ENCODE results near the gene WIPF2. TPM values are rescaled to one million over a fixed set of nuclear protein-coding genes. Genes with fewer than 3 reads are reported as not detected.
A peak's percentile ranks its signal among the peaks of the same experiment; 100 is the strongest.

WIPF2 gene
- total and polyA plus RNA-seq, 2 donors (not counting 3 experiments of a cell fraction or from before 2014, with no cell fraction given) = 8.4 to 30.4 TPM

- H3K27me3 ChIP-seq (ENCODE audit: control insufficient read depth in 2 of 2, insufficient read depth in 2 of 2, low read length in 2 of 2) = no peaks in the 10 kb centered on the region
- peak overlapping the region in 2 of 3 experiments; percentile 55 to 63 for H3K4me3 ChIP-seq (replicated peaks in 1 of 3; ENCODE audit: insufficient read depth in 1 of 3, low read depth in 1 of 3, low read length in 3 of 3)
- TF ChIP-seq MYC (IDR thresholded peaks at IDR 0.05; ENCODE audit: low read depth, low read length) (no peak), EZH2 (IDR thresholded peaks at IDR 0.05; ENCODE audit: borderline replicate concordance, low read depth, low read length, severe bottlenecking) (no peak), FOS (IDR thresholded peaks at IDR 0.05; ENCODE audit: borderline replicate concordance, insufficient read depth, low read length) (peak; percentile 13), GATA2 (IDR thresholded peaks at IDR 0.05; ENCODE audit: insufficient read depth, insufficient read length, low read depth, low read length) (no peak), MAX (IDR thresholded peaks at IDR 0.05; ENCODE audit: insufficient read depth, insufficient read length) (no peak), CTCF (IDR thresholded peaks at IDR 0.05; ENCODE audit: extremely low read depth in 1 of 2, insufficient read depth in 1 of 2, low read depth in 1 of 2, low read length in 2 of 2) (peak; percentile 47 to 70), POLR2A (IDR thresholded peaks at IDR 0.05; ENCODE audit: low read depth, low read length) (no peak)
- H3K36me3 ChIP-seq (ENCODE audit: control insufficient read depth in 2 of 2, extremely low read depth in 1 of 2, insufficient read depth in 2 of 2, low read length in 2 of 2) = no peaks in the 10 kb centered on the region
- H3K9me1 ChIP-seq (replicated peaks; ENCODE audit: control insufficient read depth, extremely low read depth, insufficient read depth, low read length) = no peaks in the 10 kb centered on the region
- H3K9ac ChIP-seq (replicated peaks; ENCODE audit: extremely low read depth, insufficient read depth, low read length) = peak overlapping the region; percentile 73
- DNase-seq (ENCODE audit: low read depth, low spot score) (peak; percentile 76), FAIRE-seq (no peak)
- H3K27ac ChIP-seq (ENCODE audit: insufficient read depth, low read depth, low read length) = peak overlapping the region; percentile 82
- POLR2A ChIA-PET = interaction anchor here (0.6 to 1.5 kb wide), 5 partner anchors 8 to 1371 kb away, joined by 3 to 6 read pairs (median 4); no protein-coding TSS in a partner anchor
- dilution Hi-C loops (cut with MboI; ENCODE audit: extremely low pct_ligation_motif_present, low sequenced_read_pairs) (no loop called here), intact Hi-C loops (cut with micrococcal nuclease) (no loop called here)
- peaks cover 43% of the 10 kb centered on the region for H3K79me2 ChIP-seq (ENCODE audit: control insufficient read depth, insufficient read depth, low read length)
- H3K4me2 ChIP-seq (ENCODE audit: insufficient read depth, low read length) = peak overlapping the region; percentile 88
- BruUV-seq (replicated peaks) = TSS peak; percentile 71
- no peaks in the 10 kb centered on the region for H3K9me3 ChIP-seq (replicated peaks; ENCODE audit: control insufficient read depth, insufficient read depth, low read length)
- CTCF ChIA-PET = interaction anchor here (0.6 to 6.9 kb wide), 13 partner anchors 8 to 216 kb away, joined by 3 to 109 read pairs (median 5); partner anchors contain the start of gene RARA
- H3K4me1 ChIP-seq (ENCODE audit: control insufficient read depth, extremely low read depth, insufficient read depth, low read length) = peaks cover 72% of the 10 kb centered on the region
- no peaks in the 10 kb centered on the region for H4K20me1 ChIP-seq (replicated peaks; ENCODE audit: control insufficient read depth, extremely low read depth, insufficient read depth, low read length)
- no peak overlapping the region for H2AFZ ChIP-seq (ENCODE audit: low read depth, low read length)
These were observed 98.3 kb downstream of the WIPF2 start for GRCh38 chr17:40317345-40317873.

All from endothelial cell of umbilical vein (primary cell).